Middle frontal gyrus (tissue), 1 donor: ENCODE measurements around the gene CABCOCO1.
A peak's percentile ranks its signal among the peaks of the same experiment; 100 is the strongest.
"Not testable (repeated sequence)": the region's sequence is repeated elsewhere in the genome, so short reads cannot be mapped to it uniquely, and the experiment has no call there.

ENCODE experiments used
- DNase-seq: peaks from one replicate; pipeline ENCODE4 v3.0.0-alpha.2; 2015; ENCODE audit warnings: low spot score; ENCODE audit errors: extremely low spot score

CABCOCO1 gene

DNA sequence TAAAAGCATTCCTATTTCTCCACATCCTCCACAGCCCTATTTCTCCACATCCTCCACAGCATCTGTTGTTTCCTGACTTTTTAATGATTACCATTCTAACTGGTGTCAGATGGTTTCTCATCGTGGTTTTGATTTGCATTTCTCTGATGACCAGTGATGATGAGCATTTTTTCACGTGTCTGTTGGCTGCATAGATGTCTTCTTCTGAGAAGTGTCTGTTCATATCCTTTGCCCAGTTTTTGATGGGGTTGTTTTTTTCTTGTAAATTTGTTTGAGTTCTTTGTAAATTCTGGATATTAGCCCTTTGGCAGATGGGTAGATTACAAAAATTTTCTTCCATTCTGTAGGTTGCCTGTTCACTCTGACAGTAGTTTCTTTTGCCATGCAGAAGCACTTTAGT, 49.4 kb downstream of the CABCOCO1 start:
- DNase-seq: not testable (repeated sequence)

DNA sequence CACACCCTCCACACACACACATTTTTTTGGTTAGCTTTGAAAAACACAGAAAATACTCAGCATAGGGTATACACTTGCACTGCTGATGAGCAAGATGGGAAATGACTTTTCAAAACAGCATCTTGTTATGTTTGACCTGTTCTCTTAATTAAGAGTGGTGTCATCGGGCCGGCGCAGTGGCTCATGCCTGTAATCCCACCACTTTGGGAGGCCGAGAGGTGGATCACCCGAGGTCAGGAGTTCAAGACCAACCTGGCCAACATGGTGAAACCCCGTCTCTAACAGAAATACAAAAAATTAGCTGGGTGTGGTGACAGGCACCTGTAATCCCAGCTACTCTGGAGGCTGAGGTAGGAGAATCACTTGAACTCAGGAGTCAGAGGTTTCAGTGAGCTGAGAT, 56.7 kb downstream of the CABCOCO1 start:
- DNase-seq: not testable (repeated sequence)

DNA sequence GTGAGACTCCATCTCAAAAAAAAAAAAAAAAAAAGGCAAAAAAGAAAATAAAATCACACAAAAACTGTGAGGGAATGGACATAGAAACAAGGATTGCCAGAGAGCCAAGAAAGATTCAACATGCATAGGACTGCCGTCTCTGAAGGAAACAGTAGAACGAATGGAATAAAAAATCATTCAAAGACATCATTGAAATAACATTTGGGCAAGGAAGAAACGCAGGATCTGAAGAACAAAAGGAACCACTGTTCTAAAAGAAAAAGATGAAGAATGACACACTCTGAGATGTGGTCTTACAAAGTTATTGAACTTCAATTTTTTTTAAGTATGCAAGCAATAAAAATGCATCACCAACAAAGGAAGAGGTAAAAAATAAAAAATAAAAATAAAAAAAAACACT, 57.2 kb downstream of the CABCOCO1 start:
- no peak for DNase-seq

DNA sequence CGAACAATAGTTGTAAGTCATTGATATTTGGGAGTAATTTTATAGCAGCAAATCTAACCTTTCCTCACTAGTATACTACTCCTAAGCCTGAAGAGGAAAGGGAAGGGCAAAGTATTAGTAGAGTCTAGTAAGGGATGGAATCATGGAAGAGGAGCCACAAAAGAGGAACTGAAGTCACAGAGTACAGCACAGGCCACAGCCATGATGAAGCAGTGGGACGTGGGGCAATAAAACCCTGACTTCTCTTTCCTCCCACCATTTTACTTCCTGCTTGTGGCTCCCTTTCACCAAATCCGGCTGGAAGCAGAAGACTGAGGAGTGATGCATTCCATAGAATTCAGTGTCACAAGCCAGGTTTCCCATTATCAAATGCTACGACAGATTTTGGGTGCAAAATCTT, 58.7 kb downstream of the CABCOCO1 start:
- no peak for DNase-seq

DNA sequence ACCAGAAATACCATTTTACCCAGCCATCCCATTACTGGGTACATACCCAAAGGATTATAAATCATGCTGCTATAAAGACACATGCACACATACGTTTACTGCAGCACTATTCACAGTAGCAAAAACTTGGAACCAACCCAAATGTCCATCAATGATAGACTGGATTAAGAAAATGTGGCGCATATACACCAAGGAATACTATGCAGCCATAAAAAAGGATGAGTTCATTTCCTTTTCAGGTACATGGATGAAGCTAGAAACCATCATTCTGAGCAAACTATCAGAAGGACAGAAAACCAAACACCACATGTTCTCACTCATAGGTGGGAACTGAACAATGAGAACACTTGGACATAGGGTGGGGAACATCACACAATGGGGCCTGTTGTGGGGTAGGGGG, 62.5 kb downstream of the CABCOCO1 start:
- DNase-seq: not testable (repeated sequence)

DNA sequence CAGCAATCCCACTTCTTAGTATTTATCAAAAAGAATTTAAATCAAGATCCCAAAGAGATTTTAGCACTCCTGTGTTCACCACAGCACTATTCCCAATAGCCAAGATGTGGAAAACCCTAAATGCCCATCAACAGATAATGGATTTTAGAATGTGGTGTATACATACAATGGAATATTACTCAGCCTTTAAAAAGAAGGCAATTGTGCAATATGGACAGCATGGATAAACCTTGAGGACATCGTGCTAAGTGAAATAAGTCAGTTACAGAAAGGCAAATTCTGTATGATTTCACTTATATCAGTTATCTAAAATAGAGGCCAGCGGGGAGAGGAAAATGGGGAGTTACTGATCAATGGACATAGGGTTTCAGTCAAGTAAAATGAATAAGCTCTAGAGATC, 66.9 kb downstream of the CABCOCO1 start:
- no peak for DNase-seq

DNA sequence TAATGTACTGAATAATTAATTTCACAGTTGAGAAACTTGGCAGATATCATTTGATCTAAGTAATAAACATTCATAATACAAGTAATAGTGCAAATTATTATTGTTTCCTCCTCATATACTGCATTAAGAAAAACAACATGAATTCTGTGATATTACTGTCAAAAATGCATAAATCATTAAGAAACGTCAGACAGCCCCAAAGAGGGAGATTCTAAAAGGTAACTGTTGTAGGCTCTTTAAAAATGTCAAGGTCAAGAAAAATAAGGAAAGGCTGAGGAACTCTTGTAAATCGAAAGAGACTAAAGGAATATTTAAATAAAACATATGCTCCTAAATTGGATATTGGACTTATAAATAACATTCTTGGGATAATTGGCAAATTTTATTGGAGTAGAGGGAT, 67.9 kb downstream of the CABCOCO1 start:
- DNase-seq: no peak

DNA sequence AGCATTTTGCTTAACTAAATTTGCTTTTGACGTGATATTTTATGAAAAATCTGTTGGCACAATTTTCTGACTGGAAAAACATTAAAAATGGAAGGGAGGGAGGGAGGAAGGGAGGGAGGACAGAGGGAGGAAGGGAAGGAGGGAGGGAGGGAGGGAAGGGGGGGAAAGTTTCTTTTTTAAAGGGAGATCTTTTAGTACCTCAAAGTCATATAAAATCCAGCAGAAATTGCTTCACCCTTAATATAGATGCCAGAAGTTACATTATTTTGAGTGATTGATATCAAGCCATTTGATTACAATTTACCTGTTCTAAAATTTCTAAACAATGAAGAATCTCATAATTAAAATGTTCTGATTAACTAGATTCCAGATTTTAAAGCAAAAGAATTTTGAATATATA, 68.9 kb downstream of the CABCOCO1 start:
- DNase-seq: no peak

DNA sequence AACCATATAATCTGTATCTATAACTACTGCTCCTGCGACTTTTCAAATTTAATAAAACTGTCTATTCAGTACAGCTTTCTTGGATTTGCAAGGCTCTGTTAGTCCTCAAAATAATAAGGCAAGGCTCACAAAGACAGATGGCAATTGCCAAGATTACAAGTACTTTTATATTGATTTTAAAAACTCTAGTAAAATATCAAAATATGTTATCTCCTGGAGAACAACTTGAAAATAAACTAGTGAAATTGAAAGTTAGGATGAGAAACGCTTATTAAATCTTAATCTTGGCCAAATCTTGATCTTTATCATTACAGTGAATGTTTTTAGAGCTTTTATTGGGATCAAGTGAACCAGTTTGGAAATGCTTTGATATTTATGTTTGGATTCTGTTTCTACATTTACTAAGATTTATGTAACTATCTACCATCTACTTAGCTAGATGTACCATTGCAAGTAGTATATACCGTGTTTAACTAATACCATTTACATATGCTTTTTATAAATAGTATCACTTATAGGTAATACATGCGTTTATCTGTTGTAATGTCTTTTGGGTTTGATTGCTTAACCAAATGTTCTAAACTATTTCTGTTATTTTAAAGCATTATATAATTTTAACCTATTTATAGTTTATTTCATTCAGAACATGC, 70.0 kb downstream of the CABCOCO1 start:
- DNase-seq: no peak

DNA sequence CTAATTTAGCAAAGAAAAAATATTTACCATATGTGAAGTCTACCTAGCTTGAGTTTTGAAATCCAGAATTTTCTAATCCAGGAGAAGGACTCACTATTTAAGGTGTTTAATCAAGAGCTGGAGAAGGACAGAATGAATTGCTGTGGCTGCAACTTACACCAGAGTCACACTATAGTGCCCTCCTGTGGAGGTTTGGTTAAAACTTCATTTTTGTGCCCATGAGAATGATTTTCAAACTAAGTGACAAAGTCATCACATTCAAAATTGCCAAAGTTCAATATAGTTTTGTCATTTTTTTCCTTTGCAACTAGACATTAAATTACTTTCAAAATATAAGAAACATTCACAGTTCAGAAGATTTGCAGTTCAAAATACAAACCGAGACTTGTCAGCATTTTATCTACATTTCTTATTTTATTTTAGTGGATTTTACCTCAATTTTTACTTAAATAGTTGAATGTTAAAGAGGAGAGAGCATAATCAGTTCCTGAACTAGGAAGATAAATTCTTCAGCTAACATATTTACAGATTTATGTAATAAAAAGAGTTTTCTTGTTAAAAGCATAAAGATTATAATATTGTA, 70.7 kb downstream of the CABCOCO1 start:
- DNase-seq: peak; percentile 28

DNA sequence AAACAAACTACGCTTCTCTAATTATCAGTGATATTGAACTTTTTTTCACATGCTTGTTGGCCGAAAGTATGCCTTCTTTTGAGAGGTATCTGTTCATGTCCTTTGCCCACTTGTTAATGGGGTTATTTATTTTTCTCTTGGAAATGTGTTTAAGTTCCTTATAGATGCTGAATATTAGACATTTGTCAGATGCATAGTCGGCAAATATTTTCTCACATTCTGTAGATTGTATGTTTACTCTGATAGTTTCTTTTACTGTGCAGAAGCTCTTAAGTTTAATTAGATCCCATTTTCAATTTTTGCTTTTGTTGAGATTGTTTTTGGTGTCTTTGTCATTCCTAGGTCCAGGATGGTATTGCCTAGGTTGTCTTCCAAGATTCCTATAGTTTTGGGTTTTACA, 73.2 kb downstream of the CABCOCO1 start:
- DNase-seq: no peak

DNA sequence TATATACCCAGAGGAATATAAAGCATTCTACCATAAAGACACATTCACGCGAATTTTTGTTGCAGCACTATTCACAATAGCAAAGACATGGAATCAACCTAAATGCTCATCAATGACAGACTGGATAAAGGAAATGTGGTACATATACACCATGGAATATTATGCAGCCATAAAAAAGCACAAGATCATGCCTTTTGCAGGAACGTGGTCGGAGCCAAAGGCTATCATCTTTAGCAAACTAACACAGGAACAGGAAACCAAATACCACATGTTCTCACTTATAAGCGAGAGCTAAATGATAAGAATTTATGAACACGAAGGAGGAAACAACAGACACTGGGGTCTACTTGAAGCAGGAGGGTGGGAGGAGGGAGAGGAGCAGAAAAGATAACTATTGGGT, 74.7 kb downstream of the CABCOCO1 start:
- DNase-seq: not testable (repeated sequence)

DNA sequence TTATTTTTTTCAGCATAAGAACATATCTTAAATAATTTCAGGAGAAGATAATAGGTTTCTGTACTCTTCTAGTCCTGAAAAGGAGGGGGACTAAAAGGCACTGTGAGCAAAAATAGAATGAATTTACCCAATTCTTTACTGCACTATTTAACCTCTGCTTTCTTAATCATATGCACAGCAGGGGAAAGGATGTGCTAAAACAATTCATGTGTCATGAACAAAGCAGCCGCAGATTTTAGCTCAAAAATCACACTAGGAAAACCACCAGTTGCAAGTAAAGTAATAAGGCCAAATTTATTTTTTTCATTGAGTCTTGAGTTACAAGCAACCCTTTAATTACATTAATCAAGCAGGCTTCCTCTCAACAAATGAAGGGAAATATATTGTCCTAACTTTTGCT, 80.1 kb downstream of the CABCOCO1 start:
- no peak for DNase-seq

DNA sequence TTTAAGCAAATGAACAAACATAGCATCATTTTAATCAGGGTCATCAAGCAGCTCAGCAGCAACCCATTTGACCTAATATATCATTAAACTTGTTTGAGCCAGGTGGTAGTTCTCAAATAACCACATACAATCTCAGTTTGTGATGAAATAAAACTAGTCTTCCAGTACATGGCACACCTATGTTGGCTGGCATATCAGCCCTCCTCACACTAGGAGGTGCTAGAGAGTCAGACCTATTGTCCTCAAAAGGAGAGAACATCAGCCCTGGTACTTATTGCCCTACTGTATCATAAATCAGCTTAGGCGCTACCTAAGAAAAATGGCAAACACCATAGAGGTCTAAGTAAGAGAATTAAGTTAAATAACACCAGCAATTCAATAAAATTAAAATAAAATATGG, 81.7 kb downstream of the CABCOCO1 start:
- no peak for DNase-seq

DNA sequence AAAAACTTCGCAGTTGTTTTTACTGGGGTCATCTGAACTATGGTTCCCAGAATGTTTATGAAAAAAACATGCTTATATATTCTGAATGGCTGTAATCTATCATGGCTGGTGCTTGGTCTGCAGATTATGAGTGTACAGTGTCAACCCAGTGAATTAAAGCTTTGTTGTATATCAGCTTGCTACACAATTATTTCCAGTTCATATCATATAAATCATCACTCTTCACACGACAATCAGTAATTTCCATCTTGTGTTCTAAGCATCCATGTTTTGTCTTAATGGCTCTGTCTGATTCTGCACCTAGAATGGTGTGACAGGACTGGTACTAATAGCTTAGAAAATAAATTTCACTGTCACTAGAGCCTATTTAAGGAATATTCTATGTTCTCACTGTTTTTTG, 83.6 kb downstream of the CABCOCO1 start:
- no peak for DNase-seq

DNA sequence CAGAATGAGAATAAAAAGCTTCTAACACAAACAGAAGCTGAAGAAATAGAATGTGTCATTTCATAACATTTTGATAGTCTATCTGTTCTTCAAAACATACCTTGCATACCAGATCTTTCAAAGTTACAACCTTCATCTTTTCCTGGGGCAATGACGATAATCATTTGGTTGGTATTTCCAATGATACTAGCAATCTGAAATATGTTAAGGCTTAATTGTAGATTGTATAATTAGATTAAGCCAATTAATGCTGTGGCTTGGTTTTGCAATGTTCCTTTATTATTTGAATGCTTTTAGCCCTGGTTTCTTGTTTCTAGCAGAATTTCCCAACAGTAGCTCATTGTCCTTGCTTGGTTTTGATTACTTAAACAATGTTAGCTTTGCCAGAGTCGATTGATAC, 84.6 kb downstream of the CABCOCO1 start:
- DNase-seq: no peak

DNA sequence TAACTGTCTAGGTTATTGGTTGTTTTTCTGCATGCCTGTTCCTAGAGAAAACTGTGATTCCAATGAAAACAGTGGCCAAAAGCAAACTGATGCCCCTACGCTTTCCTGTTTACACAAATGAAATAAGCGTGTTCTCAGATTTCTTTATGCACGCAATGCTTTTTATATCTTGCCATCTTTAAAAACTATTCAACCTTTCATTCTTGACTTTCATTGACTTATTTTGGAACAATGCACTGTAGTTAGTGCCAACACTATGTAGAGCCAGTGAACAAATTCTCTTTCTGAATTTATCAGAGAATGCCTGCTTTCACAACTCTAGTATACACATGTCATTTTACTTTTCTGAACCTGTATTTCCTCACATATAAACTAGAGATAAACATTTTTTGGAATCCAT, 86.6 kb downstream of the CABCOCO1 start:
- DNase-seq: no peak

DNA sequence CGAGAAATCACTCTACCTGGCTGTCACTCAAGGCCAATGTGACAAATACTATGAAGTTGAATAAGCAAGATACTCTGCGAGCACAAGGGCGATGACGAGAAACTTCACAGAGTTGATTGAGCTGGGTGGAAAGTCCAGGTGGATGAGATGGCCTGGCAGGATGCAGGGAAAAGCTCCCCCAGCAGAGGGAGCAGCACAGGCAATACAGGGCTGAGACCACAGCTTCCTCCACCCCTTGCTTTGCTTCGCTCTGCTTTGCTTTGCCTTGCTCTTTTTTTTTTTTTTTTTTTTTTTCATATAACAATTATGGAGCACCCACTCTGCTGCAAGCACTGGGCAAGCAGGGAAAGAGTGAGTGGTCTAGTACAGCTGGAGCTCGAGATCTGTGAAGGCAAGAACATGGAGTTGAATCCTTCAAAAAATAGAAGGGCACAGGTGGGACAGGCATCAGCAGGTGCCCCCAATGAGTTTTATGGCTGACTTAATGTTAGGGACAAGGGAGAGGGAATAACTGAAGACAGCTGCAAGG, 88.3 kb downstream of the CABCOCO1 start:
- no peak for DNase-seq

DNA sequence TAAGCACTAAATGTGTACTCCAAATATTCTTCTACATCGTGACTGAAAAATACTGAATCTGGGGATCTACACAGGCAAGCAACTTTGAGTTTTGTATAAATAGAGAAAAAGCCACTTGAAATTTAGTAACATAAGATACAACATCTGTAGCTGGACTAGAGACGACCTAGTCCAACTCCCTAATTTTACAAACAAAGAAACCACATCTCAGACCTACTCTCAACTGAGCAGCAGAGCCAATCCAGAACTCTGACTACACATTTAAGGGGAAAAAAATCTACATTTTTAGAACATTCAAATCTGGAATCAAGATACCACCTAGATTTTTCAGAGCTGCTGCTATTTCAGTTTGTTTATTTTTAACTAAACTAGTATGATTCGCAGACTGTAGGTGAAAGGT, 88.9 kb downstream of the CABCOCO1 start:
- no peak for DNase-seq

DNA sequence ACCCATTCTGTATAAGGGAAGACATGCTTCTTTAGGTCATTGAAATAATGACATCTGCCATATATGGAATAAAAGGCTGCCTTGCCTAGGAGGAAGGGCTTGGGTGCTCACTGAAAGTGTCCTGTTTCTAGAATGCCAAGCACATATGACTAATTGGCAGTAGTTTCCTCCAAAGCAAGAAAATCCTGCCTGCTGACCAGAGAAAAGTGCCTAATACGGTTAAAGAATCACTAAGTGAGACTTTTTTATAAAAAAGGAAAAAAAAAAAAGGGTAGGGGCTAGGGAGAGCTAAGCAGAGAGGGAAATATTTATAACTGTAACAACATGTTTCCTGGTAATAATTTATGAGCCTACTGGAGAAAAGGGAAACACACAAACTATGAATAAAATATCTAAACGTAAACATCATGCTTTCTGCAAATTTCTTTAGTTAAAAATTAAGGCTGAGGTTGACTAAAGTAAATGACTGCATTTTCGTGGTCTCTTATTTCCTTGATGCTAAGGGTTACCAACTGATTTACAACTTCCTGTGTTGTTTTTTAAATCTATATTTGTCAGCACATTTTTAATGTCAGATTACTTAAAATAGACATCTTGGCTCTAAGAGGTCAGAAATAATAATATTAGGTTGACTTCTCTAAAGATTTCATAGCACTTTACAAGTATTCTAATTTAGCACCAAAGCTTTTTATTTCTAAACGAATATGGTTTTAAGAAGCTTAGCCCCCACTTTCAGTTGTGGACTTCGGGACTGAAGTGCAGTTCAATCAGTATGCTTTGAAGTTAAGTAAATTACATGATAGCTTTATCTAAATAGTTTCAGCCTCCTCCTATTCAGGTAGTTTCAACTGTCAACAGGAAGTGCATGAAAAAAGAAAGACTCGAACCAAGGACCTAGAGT, 89.6 kb downstream of the CABCOCO1 start:
- no peak for DNase-seq

DNA sequence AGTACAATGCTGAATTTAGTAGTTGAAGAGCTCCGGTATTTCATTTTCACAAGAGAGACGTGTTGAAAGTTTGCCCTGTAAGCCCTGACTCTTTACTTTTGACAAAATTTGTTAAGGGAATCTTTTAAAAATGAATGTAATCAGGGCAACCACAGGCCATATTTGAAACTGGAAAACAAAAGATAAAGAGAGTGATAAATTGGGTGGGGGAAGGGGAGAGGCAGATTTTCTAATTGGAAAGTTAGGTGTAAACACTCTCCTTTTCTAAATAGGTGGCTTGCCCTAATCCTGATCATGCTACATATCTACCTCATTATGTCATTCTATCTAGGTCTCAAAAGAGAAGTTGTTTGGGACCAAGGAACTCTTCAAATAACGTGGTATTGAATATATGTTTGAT, 90.7 kb downstream of the CABCOCO1 start:
- no peak for DNase-seq
